COR-L47 (cell line): ENCODE data around the gene OSMR.
A peak's percentile ranks its signal among the peaks of the same experiment; 100 is the strongest.

Experiments
- DNase-seq: peaks from one replicate; lab custom pipeline; 2025; lab: John Stamatoyannopoulos, UW

Gene OSMR

DNA sequence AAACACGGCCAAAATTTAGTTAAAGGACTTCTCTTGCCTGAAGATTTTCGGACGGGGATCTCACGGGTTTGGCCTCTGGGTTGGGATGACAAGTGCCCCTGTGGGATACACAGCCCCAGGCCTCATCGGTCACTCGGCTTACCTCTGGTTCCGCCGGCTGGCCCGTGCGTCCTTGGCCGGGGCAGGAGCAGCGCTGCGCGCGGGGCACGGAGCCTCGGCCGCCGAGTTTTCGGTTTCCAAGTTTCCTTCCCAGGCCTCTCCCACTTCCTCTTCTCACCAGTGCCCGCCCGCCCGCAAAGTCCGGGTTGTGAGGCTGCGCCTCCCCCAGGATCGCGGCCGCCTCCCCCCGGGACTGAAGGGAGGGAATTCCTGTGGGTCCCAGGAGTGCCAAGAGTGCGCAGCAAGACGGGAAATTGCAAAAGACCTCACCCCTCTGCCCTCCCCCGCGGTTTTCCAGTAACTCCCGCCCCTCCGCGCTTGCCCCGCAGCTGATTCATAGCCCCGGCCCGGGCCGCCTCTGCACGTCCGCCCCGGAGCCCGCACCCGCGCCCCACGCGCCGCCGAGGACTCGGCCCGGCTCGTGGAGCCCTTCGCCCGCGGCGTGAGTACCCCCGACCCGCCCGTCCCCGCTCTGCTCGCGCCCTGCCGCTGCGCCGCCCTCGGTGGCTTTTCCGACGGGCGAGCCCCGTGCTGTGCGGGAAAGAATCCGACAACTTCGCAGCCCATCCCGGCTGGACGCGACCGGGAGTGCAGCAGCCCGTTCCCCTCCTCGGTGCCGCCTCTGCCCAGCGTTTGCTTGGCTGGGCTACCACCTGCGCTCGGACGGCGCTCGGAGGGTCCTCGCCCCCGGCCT, at the start of gene OSMR:
Gene OSMR (plus strand): TSS at position 487 of the 853 bp plus-strand sequence. CDS start 23,033 bp downstream, outside the sequence.
- DNase-seq, result no peak

DNA sequence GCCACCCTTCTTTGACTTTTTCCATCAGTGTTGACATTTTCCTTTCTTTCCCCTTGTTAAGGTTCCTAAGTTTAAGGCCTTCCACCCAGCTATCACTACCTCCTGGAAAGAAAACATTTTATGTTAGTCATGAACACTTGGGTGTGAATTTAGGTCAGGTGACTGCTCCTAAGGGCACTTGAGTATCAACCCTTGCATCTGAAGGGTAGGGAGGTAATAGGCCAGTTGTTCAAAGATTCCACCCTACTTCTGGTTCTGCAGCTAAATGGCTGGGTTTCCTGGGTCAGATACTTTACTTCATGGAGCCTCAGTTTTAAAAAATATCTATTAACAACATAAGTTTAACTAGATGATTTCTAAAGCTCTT, 49.1 kb upstream of the OSMR start:
- no peak for DNase-seq

DNA sequence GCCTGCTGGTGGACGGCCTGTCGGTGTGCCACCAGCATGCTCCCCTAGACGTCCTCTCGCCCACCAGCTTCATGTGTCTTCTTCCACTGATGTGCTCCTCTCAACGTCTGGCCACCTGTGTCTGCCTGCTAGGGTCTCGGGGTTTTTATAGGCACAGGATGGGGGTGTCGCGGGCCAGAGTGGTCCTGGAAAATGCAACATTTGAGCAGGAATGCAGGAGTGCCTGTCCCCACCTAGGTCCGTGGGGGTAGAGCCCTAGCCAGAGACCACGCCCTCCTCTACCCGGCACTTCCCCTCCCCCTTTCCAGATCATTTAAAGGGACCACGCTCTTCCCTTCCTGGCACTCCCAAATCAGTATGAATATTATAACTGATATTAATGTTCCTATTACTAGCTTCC, 48.0 kb upstream of the OSMR start:
- no peak for DNase-seq

DNA sequence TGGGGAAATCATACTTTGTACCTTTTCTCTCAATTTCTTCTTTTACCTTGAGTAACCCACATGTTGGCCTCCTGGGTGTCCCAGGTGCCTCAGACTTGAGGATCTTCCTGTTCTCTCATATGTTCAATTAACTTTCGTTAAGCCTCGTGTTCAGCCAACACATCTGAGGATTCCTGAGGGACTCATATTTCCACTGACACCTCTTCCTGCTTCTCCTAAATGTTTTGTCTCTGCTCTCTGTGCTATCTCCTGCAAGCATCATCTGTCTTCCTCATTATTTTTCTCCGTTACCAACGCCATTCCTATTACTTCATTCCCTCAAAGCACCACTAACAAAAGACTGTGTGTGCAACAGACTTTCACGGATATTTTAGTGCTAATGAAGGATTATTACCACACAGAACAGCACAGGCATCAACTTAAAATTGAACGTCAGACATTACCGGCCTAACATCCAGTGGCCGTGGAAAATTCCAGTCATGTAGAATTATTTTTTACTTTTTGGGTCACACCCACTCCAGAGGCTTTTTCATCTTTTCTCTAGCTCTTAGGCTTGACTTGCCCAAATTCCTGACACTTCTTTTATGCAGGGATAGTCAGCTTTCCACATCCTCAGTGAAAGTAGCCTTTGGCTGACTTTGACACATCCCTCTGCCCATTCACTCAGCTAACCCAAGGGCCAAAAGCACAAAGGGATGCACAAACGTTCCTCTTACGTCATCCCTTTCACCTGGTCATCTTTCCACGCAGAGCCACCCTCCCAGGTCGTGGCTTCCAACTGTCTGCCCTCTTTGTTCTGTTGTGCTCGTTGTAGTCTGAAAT, 46.0 kb upstream of the OSMR start:
- no peak for DNase-seq

DNA sequence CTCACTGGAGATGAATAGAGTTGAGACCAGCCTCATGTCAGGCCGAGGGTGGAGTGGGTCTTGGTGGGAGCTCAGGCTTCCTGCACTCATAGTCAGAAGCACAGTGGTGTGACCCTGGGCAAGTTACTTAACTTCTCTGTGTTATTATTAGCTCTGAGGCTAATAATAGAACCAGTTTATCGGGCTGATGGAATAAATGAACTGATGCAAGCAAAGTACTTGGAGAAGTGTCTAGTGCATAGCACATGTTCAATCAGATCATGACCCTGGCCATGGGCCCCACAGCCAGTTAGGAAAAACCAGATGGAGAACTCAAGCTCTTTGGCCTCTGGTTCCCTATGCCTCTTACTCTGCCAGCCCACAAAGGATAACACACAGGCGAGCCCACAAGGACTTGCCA, 45.3 kb upstream of the OSMR start:
- DNase-seq, result no peak

DNA sequence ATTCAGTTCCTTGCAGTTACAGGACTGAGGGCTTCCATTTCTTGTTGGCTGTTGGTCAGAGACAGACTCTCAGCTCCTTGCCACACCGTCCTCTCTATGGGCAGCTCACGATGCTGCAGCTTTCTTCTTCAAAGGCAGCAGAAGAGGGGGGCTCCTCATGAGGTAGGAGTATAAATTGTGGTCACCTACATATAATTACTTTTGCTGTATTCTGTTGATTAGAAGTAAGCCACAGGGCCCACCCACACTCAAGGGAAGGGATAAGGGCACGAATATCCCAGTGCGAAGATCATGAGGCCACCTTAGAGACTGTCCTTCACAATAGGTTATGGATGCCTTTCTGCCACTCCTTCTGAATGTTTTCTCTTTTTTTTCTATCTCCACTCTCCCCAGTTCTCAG, 43.7 kb upstream of the OSMR start:
- no peak for DNase-seq

DNA sequence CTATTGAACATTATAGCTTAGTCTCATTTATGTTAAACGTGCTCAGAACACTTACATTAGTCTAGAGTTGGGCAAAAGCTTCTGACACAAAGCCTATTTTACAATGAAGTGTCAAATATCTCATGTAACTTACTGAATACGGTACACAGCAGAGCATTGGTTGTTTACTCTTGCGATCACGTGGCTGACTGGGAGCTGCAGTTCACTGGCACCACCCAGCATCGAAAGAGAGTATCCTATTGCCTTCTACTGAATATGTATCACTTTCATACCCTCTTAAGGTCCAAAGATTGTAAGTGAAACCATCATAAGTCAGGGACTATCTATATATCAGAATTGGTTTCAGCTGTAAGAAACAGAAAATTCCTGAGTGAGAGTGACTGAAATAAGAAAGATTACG, 42.6 kb upstream of the OSMR start:
- DNase-seq, result no peak

DNA sequence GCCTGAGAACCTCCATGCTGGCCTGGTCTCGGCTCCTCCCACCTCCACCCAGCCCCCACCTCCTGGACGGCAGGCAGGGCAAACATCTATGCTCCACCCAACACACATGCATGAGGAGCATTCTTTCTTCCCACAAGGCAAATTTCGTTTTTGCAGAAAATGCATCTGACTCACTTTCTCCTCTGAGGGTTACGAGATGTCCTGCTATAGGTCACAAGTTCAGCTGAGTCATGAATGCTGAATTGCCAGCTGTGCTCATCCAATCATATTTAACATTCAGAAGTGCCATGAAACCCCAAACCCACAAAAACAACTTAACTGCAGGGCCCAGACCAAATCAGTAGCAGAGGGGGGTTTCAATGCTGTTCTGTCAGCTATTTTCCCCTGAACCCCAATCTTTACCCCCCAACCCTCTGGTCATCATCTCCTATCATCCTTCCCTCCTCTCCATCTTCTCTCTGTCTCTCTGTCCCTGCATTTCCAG, 39.0 kb upstream of the OSMR start:
- DNase-seq, result no peak

DNA sequence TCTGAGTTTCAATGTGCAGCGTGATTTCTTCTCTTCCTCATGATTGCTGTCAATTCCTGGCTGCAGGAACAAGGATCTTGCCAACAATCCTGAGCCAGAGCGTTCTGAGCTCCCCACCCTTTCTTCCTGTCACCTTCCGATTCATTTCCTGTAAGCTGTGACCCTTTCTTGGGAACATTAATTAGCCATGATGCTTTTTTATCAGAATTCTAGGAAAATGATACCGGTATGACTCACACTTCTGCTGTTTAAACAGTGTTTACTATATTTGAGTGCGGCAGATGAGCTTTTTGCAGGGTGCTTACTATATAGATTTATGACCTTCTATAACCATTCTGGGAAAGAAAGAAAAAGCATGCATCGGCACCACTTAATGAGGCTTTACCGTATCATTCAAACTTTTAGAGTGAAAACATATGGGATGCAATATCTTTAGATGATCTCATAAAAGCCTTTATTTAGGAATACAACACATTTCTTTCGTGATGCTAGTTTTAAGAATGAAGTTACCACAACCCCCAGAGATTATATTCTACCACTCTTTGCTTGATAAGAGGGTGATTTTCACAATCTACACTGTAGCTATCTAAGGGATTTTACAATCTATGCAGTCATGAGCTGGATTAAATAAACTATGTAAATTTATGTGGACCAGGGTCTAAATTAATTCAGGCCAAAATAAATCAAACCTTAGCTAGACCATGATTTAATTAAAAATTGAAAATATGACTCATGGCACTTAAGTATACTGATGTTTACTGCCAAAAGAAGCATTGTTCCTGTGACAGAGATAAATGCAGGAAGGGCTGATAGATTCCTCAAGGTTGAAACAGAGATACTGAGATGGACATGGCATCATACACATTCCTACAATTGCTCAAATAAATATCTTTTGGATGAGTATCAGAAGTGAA, 38.0 kb upstream of the OSMR start:
- no peak for DNase-seq

DNA sequence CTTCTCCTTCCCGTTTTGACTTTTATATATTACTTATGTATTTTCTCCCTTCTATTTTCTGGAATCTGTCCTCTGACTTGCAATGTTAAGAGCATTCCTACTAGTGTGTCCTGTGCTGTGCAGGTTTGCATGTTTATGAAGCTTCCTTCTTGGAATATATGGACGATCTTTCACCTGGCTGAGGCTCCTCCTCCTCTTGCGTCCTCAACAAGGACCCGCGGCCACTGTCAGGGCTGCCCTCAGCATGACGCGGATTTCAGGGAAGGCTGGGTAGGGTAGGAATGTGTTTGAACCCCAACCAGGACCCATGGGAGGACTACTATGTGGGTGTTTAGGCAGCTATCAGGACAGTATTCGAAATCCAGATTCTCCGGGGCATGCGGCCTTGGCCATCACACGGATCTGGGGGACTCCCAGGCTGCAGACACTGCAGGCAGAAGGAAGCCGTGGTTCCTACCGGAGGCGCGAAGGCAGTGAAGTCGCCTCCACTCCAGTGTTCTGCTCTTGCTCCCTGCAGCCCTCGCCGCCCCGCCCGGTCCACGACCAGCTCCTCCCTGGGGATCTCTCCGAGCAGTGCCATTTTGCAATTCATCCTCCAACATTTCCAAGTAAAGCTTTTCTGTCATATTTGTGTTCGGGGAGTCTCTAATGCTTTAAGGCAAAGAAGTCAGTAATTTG, 37.0 kb upstream of the OSMR start:
- no peak for DNase-seq

DNA sequence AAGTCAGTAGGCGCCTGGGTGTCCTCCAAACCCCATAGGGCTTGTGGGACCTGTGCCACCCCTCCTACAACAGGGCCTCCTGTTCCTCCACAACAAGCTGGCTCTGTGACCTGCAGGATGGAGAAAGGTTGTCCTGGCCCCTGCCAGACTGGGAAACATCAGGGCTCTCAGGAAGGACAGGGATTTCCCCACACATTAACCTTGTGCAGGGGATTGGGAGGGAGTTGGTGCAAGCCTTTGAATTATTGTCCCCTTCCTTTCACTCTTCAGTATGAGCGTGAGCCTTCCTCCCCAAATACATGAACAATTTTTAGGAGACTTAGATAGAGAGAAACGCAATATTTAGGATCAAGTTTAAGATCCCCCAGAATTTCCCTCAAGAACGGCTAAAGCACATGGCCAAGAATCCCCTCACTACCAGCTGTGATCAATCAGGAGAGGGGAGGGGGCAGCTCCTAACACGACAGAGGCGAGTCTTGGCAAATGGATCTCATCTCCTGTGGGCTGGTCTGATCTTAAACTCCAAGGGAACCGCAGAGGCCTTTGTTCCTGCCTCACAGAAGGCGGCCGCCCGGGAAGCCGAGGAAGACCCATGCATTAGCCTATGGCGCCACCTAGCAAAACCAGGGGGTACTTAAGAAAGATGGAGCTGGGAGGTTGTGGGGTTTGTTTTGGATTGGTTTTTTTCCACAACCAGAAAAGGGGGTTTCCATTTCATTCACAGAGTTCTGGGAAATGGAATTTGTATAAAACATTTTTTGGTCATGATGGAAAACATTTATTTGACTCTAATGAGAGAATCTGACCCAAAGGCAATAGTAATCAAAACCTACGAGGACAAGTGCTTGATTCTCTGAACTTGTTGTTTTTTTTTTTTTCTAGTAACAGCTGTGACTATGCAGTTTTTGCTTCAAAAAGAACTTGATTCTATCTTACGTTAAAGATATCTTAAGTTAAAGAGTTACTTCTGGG, 36.1 kb upstream of the OSMR start:
- DNase-seq, result peak; percentile 43

DNA sequence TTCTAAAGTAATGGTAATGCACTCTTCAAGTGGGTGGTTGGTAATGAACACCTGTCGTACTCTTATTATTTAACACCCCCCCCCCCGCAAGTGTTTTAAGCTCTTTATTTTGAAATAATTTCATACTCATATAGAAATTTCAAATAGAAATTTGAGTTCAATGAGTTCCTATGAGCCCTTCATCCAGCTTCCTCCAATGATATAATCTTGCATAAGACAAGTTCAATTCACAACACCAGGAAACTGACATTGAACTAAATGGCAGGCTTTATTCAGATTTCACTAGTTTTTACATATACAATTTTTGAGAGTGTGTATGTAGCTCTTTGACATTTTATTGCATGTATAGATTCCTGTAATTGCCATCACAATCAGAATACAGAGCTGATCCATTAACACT, 30.9 kb upstream of the OSMR start:
- no peak for DNase-seq

DNA sequence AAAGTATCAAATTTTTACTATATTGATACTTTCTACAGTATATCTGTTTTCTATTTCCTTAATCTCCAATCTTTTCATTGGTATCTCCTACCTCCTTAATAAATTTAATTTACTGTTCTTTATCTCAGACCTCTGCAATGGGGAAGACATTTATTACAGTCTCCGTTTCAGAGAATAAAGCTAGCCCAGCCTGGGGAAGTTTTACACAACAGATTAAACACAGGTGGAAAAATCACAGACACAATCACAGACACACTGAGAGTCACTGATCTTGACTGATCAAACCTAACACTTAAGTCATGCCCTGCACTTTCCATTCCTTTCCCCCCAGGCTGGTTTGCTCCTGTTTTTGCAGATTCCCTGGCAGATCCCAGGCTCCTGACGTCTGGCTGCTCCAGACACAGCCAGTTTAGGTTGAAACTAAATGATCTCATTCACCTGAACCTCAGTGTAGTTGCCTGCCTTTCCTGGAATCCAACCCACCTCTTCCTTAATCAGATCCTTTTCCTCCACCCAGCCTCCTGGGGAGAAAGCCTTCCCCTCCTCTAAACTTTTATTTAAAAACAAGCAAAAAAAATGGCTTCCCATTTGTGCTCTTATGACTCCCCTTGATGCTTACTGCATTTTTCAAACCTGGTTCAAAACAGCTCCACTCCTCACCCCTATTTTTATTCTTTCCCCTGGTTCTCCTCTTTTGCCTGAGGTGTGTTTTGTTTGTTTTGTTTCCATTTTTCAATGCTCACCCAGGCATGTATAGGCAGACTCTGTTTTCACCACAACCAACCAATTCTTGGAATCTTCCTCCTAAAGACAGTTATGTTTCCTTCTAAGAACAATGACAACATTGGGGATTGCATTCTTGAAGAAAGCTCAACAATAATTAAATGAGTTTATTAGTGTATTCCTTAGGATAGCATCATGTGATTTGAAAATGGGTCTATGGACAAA, 29.5 kb upstream of the OSMR start:
- no peak for DNase-seq

DNA sequence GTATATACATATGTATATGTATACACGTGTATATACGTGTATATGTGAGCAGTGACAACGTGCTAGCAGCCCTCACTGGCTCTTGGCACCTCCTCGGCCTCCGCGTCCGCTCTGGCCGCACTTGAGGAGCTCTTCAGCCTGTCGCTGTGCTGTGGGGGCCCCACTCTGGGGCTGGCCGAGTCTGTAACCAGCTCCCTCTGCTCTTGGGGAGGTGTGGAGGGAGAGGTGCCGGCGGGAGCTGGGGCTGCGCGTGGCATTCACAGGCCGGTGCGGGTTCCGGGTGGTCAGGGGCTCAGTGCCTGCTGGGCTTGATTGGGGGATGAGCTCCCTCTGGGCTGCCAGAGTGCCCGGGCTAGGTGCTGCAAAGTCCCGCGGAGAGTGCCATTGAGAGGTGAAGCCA, 24.1 kb upstream of the OSMR start:
- no peak for DNase-seq

DNA sequence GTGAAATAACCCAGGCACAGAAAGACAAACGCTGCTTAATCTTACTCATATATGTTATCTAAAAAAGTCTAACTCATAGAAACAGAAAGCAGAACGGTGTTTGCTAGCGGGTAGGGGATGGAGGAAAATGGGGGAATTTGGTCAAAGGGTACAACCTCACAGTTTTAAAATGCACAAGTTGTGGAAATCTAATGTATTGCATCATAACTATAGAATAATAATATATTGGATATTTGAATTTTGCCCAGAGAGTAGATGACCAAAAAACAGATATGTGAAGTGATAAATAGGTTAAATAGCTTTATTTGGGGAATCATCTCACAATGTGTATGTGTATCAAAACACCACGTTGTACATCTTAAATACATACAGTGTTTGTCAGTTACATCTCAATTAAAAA, 22.3 kb upstream of the OSMR start:
- no peak for DNase-seq

DNA sequence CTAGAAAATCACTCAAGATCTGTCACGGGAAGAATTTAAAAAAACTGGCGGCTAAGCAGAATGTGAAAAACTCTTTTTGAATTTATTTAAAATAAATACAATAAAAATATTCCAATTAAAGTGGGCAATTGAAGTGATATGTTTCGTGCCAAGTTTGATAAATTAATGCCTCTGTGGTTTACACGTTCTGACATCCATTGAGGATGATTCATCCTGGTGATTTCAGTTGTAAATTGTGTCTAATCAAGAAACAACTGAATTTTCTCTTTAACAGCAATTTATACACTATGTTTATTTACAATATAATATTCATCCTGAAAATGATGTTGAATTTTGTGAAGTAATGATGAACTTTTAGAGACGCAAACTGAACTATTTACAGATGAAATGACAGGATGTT, 21.0 kb upstream of the OSMR start:
- DNase-seq, result no peak

DNA sequence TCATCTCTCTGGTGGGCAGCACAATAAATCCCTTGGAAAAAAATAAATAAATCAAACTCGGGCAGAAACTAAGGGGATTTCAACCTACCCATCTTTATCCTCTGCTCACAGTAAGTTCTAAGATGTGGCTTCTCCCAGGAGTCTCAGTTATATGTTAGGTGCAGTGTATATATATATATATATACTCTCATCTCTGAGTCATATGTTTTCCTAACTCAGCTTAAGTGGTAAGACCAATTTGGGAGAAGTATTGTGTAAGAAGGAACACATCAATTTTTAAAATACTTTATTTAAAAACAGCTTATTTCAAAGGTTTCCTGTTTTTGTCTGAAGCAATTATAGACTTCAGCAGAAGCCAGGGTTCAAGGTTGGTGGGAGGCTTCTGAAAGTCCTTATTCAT, 20.3 kb upstream of the OSMR start:
- DNase-seq, result no peak

DNA sequence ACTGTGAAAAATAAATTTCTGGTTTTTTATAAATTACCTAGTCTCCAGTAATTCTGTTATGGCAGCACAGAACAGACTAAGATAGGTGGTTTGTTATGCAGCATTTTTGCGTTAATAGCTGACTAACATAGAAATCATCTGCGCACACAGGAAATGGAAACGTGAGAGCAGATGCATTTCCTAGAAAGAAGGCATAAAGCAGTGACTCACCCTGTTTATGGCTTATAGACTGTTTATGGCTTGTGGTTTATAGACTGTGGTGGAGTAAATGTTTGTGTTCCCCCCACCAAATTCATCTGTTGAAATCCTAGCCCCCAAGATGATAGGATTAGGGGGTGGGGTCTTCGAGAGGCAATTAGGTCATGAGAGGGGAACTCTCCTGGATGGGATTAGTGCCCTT, 18.3 kb upstream of the OSMR start:
- DNase-seq, result no peak

DNA sequence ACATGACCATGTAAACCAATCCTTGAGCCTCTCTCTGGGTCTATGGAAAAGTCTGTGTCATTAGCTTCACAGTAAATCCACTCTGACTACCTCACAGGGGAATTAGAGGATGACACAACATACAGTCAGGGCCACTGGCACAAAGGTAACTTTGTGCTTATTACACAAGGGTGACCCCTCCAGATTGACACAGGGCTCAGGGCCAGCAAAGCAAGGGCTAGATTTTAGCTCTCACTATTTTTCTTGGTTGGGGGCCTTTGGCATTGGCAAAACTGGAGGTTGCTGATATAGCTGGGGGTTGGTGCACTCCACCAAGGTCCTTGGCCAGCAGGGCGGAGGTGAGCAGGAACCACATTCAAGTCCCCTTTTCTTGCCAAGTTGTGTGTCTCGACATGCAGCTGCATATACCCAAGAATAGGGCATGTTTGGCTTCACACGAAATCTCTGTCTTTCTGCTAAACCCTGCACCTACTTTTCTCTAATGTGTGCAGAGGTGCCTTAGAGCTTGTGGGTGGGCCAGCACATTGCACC, 15.2 kb upstream of the OSMR start:
- DNase-seq, result no peak
